ENCODE data around the gene UTP3.

Gene UTP3

GRCh38 chr4:70737409-70737808, 49.1 kb downstream of the UTP3 start:
- no peak for TF ChIP-seq CTCF (IDR thresholded peaks at IDR 0.05)
- Histone ChIP-seq H3K4me1 (peaks cover 3% of the 10 kb centered on the region), H2AFZ (no peak overlapping the region), H3K4me3 (ENCODE audit: low read depth, low read length) (no peak overlapping the region), H3K27ac (no peak overlapping the region), H3K9me3 (ENCODE audit: control insufficient read depth, low read length) (no peaks in the 10 kb centered on the region), H3K36me3 (ENCODE audit: control insufficient read depth, insufficient read depth, low read length) (no peaks in the 10 kb centered on the region), H3K79me2 (peaks cover 2% of the 10 kb centered on the region), H3K9ac (no peak overlapping the region), H3K27me3 (ENCODE audit: control insufficient read depth, insufficient read depth, low read length) (no peaks in the 10 kb centered on the region), H3K4me2 (ENCODE audit: low read length) (no peak overlapping the region)

GRCh38 chr4:70739496-70740337, 51.4 kb downstream of the UTP3 start:
- H3K27ac ChIP-seq = no peak overlapping the region

More at GRCh38 chr4:70739496-70740337, 51.4 kb downstream of the UTP3 start:
- H3K4me2 ChIP-seq (ENCODE audit: low read length) = no peak overlapping the region
- no peak for TF ChIP-seq CTCF (IDR thresholded peaks at IDR 0.05)
- peaks cover 2% of the 10 kb centered on the region for H3K79me2 ChIP-seq
- H3K27me3 ChIP-seq (ENCODE audit: control insufficient read depth, insufficient read depth, low read length) = no peaks in the 10 kb centered on the region
- no peak overlapping the region for H3K4me3 ChIP-seq (ENCODE audit: low read depth, low read length)
- H3K4me1 ChIP-seq = peaks cover 3% of the 10 kb centered on the region
- no peaks in the 10 kb centered on the region for H3K9me3 ChIP-seq (ENCODE audit: control insufficient read depth, low read length)
- no peak overlapping the region for H3K9ac ChIP-seq
- H3K36me3 ChIP-seq (ENCODE audit: control insufficient read depth, insufficient read depth, low read length) = no peaks in the 10 kb centered on the region
- no peak overlapping the region for H2AFZ ChIP-seq
